ENCODE data around the gene ITPK1. TPM values are rescaled to one million over a fixed set of nuclear protein-coding genes. Genes with fewer than 3 reads are reported as not detected.

ITPK1 gene
- total RNA-seq, 1 experiment from 2014 or later: 25.9 TPM

DNA sequence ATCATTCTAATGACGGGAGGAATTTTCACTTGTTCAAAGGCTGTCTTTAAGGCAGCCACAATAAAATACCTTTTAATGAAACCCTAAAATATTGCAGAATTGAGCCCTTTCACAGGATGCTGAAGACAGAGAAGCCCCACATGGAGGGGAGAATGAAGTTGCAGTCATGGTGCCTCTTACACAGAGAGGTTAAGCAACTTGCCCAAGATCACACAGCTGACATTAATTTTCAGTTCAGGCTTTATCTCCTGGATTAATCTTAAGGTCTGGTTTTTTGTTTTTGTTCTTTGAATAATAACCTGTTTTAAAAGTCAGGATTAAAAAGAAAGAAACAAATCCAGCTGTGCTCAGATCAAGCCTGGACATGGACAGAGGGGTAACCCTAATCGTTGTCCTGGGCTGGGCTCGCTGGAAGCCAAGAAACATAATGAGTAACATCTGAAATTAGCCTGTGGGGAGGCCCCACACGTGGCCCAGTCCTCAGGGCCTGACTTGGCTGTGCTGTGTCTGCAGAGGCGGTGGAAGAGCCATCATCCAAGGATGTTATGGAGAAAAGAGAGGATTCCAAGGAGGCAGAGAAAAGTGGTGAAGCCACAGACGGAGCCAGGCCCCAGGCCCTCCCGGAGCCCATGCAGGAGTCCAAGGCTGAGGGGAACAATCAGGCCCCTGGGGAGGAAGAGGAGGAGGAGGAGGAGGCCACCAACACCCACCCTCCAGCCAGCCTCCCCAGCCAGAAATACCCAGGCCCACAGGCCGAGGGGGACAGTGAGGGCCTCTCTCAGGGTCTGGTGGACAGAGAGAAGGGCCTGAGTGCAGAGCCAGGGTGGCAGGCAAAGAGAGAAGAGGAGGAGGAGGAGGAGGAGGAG lies 184.8 kb downstream of the ITPK1 start:
- no TSS peak for BruUV-seq (replicated peaks)
- in situ Hi-C loops (cut with HindIII; ENCODE audit: low pct_unique_long_range_greater_than_20kb, low sequenced_read_pairs): no loop called here
- ChIA-PET CTCF (no interaction called here), POLR2A (no interaction called here)
- Histone ChIP-seq H3K27ac (ENCODE audit: low read length) (no peak overlapping the region), H3K4me3 (ENCODE audit: low read depth in 2 of 2, low read length in 2 of 2) (no peak overlapping the region), H3K4me1 (ENCODE audit: control insufficient read depth, insufficient read depth, low read length) (no peaks in the 10 kb centered on the region), H3K36me3 (ENCODE audit: control insufficient read depth, insufficient read depth, low read length) (no peaks in the 10 kb centered on the region), H3K27me3 (ENCODE audit: control insufficient read depth, insufficient read depth, low read length) (no peaks in the 10 kb centered on the region), H3K9me3 (ENCODE audit: control insufficient read depth, insufficient read depth, low read depth, low read length) (no peaks in the 10 kb centered on the region)
- ATAC-seq (no peak), DNase-seq (ENCODE audit: low read depth, low spot score) (no peak)
- intact Hi-C loops (cut with micrococcal nuclease; ENCODE audit: unreplicated experiment): no loop called here
- no peak for TF ChIP-seq POLR2AphosphoS5 (IDR thresholded peaks at IDR 0.05; ENCODE audit: low read depth, low read length)
- TF ChIP-seq TCF7L2 (IDR thresholded peaks at IDR 0.05; ENCODE audit: low read depth, low read length): no peak
- no peak for TF ChIP-seq REST (IDR thresholded peaks at IDR 0.05; ENCODE audit: insufficient read depth in 1 of 2, low read depth in 2 of 2, low read length in 1 of 2)
- no peak for TF ChIP-seq CTCF (IDR thresholded peaks at IDR 0.05)
- TF ChIP-seq SIN3A (IDR thresholded peaks at IDR 0.05; ENCODE audit: borderline replicate concordance, insufficient read depth, low read depth, low read length): no peak

DNA sequence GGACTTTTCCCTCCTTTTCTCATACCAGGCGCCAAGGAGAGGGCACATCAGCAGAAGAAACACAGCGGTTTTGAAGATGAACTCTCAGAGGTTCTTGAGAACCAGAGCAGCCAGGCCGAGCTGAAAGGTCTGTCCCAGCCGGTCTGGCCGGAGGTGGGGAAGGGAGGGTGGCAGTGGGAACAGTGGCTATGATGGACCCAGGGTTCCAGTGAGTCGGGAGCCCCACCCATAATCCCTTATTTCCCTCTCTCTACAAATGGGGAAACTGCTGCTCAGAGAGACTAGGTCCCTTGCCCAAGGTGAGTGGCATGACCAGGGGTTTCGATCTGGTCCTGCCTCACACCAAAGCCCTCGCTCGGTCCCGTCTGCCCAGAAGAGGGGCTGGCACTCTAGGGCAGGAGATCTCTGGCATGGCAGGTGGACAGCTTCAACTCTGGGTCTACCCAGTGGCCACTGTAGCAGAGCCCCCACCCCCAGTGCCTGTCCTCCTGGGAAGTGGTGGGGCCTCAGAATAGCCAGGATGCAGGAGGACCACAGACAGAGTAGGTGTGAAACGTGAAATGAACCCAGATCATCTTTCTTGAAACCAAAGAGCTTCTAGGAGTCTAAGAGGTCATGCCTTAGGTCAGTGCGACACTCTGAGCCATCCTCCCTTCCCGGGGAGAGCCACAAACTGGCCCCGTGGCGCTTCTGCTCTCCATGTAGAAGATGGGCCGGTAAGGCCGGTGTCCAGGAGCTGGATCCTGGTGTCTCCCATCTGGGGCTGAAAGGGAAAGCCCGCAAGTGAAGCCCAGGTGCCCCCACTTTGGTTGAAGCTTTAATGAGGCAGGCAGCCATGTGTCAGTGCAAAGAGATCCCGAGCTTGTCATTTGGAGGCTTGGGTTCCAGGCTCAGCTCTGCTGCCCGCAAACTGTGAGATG lies 185.8 kb downstream of the ITPK1 start:
- no peaks in the 10 kb centered on the region for H3K9me3 ChIP-seq (ENCODE audit: control insufficient read depth, insufficient read depth, low read depth, low read length)
- H3K4me3 ChIP-seq (ENCODE audit: low read depth in 2 of 2, low read length in 2 of 2): no peak overlapping the region
- H3K4me1 ChIP-seq (ENCODE audit: control insufficient read depth, insufficient read depth, low read length): no peaks in the 10 kb centered on the region
- H3K36me3 ChIP-seq (ENCODE audit: control insufficient read depth, insufficient read depth, low read length): no peaks in the 10 kb centered on the region
- no peaks in the 10 kb centered on the region for H3K27me3 ChIP-seq (ENCODE audit: control insufficient read depth, insufficient read depth, low read length)
- intact Hi-C loops (cut with micrococcal nuclease; ENCODE audit: unreplicated experiment) (no loop called here), in situ Hi-C loops (cut with HindIII; ENCODE audit: low pct_unique_long_range_greater_than_20kb, low sequenced_read_pairs) (no loop called here)
- H3K27ac ChIP-seq (ENCODE audit: low read length): no peak overlapping the region
- ATAC-seq (no peak), DNase-seq (ENCODE audit: low read depth, low spot score) (no peak)
- TF ChIP-seq SIN3A (IDR thresholded peaks at IDR 0.05; ENCODE audit: borderline replicate concordance, insufficient read depth, low read depth, low read length): no peak
- TF ChIP-seq REST (IDR thresholded peaks at IDR 0.05; ENCODE audit: insufficient read depth in 1 of 2, low read depth in 2 of 2, low read length in 1 of 2): no peak
- no peak for TF ChIP-seq POLR2AphosphoS5 (IDR thresholded peaks at IDR 0.05; ENCODE audit: low read depth, low read length)
- no peak for TF ChIP-seq CTCF (IDR thresholded peaks at IDR 0.05)
- TF ChIP-seq TCF7L2 (IDR thresholded peaks at IDR 0.05; ENCODE audit: low read depth, low read length): no peak
- CTCF ChIA-PET: no interaction called here
- BruUV-seq (replicated peaks): no TSS peak
- POLR2A ChIA-PET: no interaction called here

All from Panc1 (cell line).